Measurements from ENCODE around the gene PRKCB.
"Not testable (repeated sequence)": the region's sequence is repeated elsewhere in the genome, so short reads cannot be mapped to it uniquely, and the experiment has no call there.

PRKCB gene

GRCh38 chr16:24151482-24151939 lies 315.7 kb downstream of the PRKCB start:
- ChIA-PET CTCF (no interaction called here), POLR2A (no interaction called here)
- H3K4me3 ChIP-seq (ENCODE audit: low read depth, low read length): no peak overlapping the region
- DNase-seq (ENCODE audit: low read depth, low spot score): no peak
- TF ChIP-seq, protein P1, sequence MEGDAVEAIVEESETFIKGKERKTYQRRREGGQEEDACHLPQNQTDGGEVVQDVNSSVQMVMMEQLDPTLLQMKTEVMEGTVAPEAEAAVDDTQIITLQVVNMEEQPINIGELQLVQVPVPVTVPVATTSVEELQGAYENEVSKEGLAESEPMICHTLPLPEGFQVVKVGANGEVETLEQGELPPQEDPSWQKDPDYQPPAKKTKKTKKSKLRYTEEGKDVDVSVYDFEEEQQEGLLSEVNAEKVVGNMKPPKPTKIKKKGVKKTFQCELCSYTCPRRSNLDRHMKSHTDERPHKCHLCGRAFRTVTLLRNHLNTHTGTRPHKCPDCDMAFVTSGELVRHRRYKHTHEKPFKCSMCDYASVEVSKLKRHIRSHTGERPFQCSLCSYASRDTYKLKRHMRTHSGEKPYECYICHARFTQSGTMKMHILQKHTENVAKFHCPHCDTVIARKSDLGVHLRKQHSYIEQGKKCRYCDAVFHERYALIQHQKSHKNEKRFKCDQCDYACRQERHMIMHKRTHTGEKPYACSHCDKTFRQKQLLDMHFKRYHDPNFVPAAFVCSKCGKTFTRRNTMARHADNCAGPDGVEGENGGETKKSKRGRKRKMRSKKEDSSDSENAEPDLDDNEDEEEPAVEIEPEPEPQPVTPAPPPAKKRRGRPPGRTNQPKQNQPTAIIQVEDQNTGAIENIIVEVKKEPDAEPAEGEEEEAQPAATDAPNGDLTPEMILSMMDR (IDR thresholded peaks at IDR 0.05; ENCODE audit: insufficient read depth, low read length, missing control alignments): no peak

DNA sequence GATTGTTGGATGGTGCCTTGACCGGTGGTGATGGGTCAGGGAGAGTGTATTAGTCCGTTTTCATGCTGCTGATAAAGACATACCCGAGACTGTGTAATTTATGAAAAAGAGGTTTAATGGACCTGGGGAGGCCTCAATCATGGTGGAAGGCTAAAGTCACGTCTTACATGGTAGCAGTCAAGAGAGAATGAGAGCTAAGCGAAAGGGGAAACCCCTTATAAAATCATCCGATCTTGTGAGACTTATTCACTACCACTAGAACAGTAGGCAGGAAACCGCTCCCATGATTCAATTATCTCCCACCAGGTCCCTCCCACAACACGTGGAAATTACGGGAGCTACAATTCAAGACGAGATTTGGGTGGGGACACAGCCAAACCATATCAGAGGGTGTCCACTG lies 316.3 kb downstream of the PRKCB start:
- H3K4me3 ChIP-seq (ENCODE audit: low read depth, low read length); DNase-seq (ENCODE audit: low read depth, low spot score); CTCF ChIA-PET; POLR2A ChIA-PET: not testable (repeated sequence)

DNA sequence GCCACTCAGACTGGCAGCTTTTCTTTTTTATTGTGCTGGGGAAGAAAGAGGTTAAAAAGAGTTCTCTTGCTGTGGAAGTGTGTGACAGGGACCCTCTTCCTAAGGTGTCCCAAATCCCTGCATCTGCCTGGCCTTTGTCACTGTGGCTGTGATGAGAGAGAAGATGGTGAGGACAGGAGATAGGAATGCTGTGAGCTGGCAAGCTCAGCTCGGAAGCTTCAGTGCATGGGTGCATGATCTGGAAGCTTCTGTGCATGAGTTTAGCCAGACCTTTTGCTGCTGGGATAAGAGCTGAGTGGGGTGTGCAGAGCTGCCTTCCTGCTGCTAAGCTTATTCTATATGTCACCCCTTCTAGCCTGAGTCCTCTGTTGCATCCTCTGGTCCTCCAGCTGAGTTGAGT lies 317.0 kb downstream of the PRKCB start:
- CTCF ChIA-PET: no interaction called here
- H3K4me3 ChIP-seq (ENCODE audit: low read depth, low read length): no peak overlapping the region
- POLR2A ChIA-PET: no interaction called here
- DNase-seq (ENCODE audit: low read depth, low spot score): no peak
- TF ChIP-seq, protein P1 (IDR thresholded peaks at IDR 0.05; ENCODE audit: insufficient read depth, low read length, missing control alignments): no peak

GRCh38 chr16:24156777-24157176 lies 321.0 kb downstream of the PRKCB start:
- CTCF ChIA-PET: no interaction called here

GRCh38 chr16:24163935-24164334 lies 328.2 kb downstream of the PRKCB start:
- ChIA-PET CTCF (no interaction called here), POLR2A (no interaction called here)
- H3K4me3 ChIP-seq (ENCODE audit: low read depth, low read length): no peak overlapping the region
- no peak for DNase-seq (ENCODE audit: low read depth, low spot score)
- TF ChIP-seq, protein P1 (IDR thresholded peaks at IDR 0.05; ENCODE audit: insufficient read depth, low read length, missing control alignments): no peak

More at GRCh38 chr16:24156777-24157176, 321.0 kb downstream of the PRKCB start:
- DNase-seq (ENCODE audit: low read depth, low spot score): no peak
- POLR2A ChIA-PET: no interaction called here
- TF ChIP-seq, protein P1 (IDR thresholded peaks at IDR 0.05; ENCODE audit: insufficient read depth, low read length, missing control alignments): no peak
- no peak overlapping the region for H3K4me3 ChIP-seq (ENCODE audit: low read depth, low read length)

DNA sequence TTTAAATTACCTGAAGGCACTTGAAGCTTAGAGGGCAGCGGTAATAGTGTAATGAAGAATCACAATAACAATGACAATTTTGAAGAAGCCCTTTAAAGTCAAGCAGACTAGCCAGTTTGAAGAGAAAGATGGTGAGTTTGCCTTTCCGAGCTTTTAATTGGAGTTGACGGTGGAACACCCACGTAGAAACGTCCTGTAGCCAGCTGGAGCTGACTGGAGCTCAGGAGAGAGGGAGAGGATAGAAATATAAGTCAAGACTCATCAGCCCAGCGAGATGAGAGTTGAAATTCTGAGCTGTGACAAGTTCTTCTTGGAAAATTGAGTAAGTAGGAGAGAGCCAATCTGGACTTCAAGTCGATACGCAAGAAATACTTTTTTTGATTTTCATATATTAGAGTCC lies 328.6 kb downstream of the PRKCB start:
- ChIA-PET POLR2A (no interaction called here), CTCF (no interaction called here)
- H3K4me3 ChIP-seq (ENCODE audit: low read depth, low read length): no peak overlapping the region
- TF ChIP-seq, protein P1 (IDR thresholded peaks at IDR 0.05; ENCODE audit: insufficient read depth, low read length, missing control alignments): no peak
- DNase-seq (ENCODE audit: low read depth, low spot score): no peak

- ChIA-PET POLR2A (no interaction called here), CTCF (no interaction called here)
- DNase-seq (ENCODE audit: low read depth, low spot score): no peak
- TF ChIP-seq, protein P1 (IDR thresholded peaks at IDR 0.05; ENCODE audit: insufficient read depth, low read length, missing control alignments): no peak
- H3K4me3 ChIP-seq (ENCODE audit: low read depth, low read length): no peak overlapping the region
These were observed 329.5 kb downstream of the PRKCB start for GRCh38 chr16:24165273-24165672.

Data from AG04449 (cell line).